Breast epithelium (tissue), 4 donors: Measurements from ENCODE around the gene SLC23A2. TPM values are rescaled to one million over a fixed set of nuclear protein-coding genes. Genes with fewer than 3 reads are reported as not detected.

ENCODE experiments used
- DNase-seq, 2 donors: peaks; one replicate each; pipeline ENCODE4 v3.0.0-alpha.2; 2019; ENCODE audit warnings: low spot score in 2 of 2
- H3K27ac ChIP-seq, 2 donors: fragments of 200-600 bp; sonication (generic) in 1 of 2; one replicate each; pipeline ENCODE4 v1.5.1; 2016 to 2019; ENCODE audit warnings: mild to moderate bottlenecking in 1 of 2
- H3K27me3 ChIP-seq, 2 donors: fragments of 200-600 bp; sonication (generic) in 1 of 2; one replicate each; pipeline versions ENCODE4 v1.5.1 to v1.6.0; 2017 to 2019; ENCODE audit warnings: control low read depth in 1 of 2, mild to moderate bottlenecking in 1 of 2
- H3K36me3 ChIP-seq: fragments of 200-600 bp; one replicate; pipeline ENCODE4 v1.5.1; 2019
- H3K4me1 ChIP-seq, 2 donors: fragments of 200-600 bp; sonication (generic); one replicate each; pipeline ENCODE4 v1.5.1; 2016 to 2019; ENCODE audit warnings: control low read depth in 1 of 2
- H3K4me3 ChIP-seq, 3 donors: fragments of 200-600 bp; sonication (generic); 1 replicate in 2 of 3; 2 replicates in 1 of 3; pipeline ENCODE4 v1.5.1; 2016 to 2019; ENCODE audit warnings: mild to moderate bottlenecking in 3 of 3, moderate library complexity in 2 of 3
- H3K9me3 ChIP-seq, 2 donors: fragments of 200-600 bp; sonication (generic) in 1 of 2; one replicate each; pipeline ENCODE4 v1.5.1; 2016 to 2019; ENCODE audit warnings: control low read depth in 1 of 2
- POLR2A ChIP-seq: fragments of 450-650 bp; IDR thresholded peaks from one replicate; pipeline ENCODE4 v1.6.1; 2016; ENCODE audit warnings: antibody characterized with exemption, mild to moderate bottlenecking, moderate library complexity
- POLR2AphosphoS5 ChIP-seq, 3 donors: sonication (generic); formaldehyde crosslinking; IDR thresholded peaks; one replicate each; pipeline ENCODE4 v1.6.1; 2017; ENCODE audit warnings: antibody characterized with exemption in 3 of 3
- intact Hi-C: fragments of 100-400 bp; cut with DNase I; formaldehyde crosslinking; loops from one replicate; pipeline ENCODE4 v1.15.1; 2023; ENCODE audit warnings: low total_unique reads
- total RNA-seq, 3 donors: library from RNA; depleted of rRNA; stranded (reverse); fragments of >200 nt; gene quantifications; one replicate each; pipeline ENCODE4 v1.1.0, GENCODE V29; 2016
- TF ChIP-seq, protein P1 (sequence below), 3 donors: fragments of 450-650 bp; IDR thresholded peaks; one replicate each; pipeline ENCODE4 v1.5.1; 2016 to 2017; ENCODE audit warnings: antibody characterized with exemption in 3 of 3, mild to moderate bottlenecking in 3 of 3, moderate library complexity in 3 of 3

The SLC23A2 gene
- total RNA-seq, 3 donors from 2014 or later, result 14.6 to 18.6 (median 15.4) TPM

DNA sequence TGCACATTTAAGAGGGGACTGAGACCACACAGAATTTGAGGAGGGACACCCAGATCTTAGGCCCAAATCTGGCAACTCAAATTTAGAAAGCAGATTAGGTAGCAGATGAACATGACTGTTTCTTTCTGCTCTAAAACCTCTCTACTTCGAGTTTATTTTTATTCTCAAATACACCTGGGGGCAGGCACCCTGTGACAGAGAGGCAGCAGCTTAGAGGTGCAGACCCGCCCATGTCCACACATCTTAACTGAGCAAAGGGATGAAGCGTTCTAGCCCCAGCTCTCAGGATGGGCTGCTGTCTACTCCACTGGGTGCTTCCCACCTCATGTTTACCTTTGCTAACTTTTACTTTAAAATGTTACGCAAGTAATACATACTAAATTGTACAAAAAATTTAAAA is 125.0 kb downstream of the SLC23A2 start:
- DNase-seq, result no peak
- H3K9me3 ChIP-seq, result no peaks in the 10 kb centered on the region
- peaks cover 8% of the 10 kb centered on the region for H3K36me3 ChIP-seq
- H3K27me3 ChIP-seq, result no peaks in the 10 kb centered on the region
- H3K27ac ChIP-seq, result no peak overlapping the region
- intact Hi-C loops, result no loop called here
- no peak for TF ChIP-seq POLR2AphosphoS5 (IDR thresholded peaks at IDR 0.05)
- TF ChIP-seq, protein P1, sequence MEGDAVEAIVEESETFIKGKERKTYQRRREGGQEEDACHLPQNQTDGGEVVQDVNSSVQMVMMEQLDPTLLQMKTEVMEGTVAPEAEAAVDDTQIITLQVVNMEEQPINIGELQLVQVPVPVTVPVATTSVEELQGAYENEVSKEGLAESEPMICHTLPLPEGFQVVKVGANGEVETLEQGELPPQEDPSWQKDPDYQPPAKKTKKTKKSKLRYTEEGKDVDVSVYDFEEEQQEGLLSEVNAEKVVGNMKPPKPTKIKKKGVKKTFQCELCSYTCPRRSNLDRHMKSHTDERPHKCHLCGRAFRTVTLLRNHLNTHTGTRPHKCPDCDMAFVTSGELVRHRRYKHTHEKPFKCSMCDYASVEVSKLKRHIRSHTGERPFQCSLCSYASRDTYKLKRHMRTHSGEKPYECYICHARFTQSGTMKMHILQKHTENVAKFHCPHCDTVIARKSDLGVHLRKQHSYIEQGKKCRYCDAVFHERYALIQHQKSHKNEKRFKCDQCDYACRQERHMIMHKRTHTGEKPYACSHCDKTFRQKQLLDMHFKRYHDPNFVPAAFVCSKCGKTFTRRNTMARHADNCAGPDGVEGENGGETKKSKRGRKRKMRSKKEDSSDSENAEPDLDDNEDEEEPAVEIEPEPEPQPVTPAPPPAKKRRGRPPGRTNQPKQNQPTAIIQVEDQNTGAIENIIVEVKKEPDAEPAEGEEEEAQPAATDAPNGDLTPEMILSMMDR (IDR thresholded peaks at IDR 0.05), result no peak
- TF ChIP-seq POLR2A, result no peak
- H3K4me1 ChIP-seq, result no peaks in the 10 kb centered on the region
- no peak overlapping the region for H3K4me3 ChIP-seq

DNA sequence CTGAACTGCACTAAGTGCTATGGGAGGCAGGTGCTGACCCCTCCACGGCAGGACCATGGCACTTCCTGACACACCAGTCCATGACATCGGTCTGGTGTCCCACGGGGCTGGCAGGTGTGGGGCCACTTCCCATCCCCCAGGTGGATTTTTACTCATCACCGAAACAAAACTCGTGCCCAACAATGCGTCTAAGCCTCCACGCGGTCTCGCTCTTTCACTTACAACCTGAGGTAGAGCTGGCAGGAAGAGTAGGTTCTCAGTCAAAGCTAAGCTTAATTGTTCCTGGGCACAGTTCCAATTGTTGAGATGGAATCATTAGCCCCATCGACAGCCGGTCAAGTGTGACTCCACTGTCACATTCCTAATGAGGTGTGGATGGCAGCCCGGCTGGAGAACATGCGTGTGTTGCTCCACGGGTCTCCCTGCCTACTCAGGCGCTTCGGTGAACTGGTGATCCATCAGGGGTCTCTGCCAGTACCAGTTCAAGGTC is 125.7 kb downstream of the SLC23A2 start:
- TF ChIP-seq POLR2A, result no peak
- no peak for TF ChIP-seq POLR2AphosphoS5 (IDR thresholded peaks at IDR 0.05)
- TF ChIP-seq, protein P1 (IDR thresholded peaks at IDR 0.05), result no peak
- DNase-seq, result no peak
- Histone ChIP-seq H3K9me3 (no peaks in the 10 kb centered on the region), H3K4me3 (no peak overlapping the region), H3K36me3 (peaks cover 8% of the 10 kb centered on the region), H3K4me1 (no peaks in the 10 kb centered on the region), H3K27ac (no peak overlapping the region), H3K27me3 (no peaks in the 10 kb centered on the region)
- intact Hi-C loops, result no loop called here

DNA sequence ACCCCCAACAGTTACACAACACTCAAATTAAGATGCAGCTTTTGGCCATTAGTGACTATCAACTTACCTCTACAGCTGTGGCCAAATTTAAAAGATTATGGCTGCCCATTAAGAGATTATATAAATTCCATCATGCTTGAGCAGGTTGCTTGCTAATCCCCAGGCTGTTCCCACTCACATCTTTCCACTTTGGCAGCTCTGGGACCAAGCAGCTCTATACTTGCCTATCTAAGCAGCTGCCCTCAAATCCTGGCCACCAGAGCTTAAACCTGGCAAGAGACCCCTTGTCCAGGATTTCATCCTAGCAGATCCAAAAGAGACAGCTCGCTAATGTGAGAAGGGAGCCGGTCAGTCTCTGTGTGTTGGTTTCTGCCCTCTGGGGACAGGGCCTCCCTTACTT is 127.9 kb downstream of the SLC23A2 start:
- TF ChIP-seq POLR2A (no peak), POLR2AphosphoS5 (IDR thresholded peaks at IDR 0.05) (no peak)
- TF ChIP-seq, protein P1 (IDR thresholded peaks at IDR 0.05), result no peak
- Histone ChIP-seq H3K27ac (no peak overlapping the region), H3K4me3 (no peak overlapping the region), H3K27me3 (no peaks in the 10 kb centered on the region), H3K36me3 (peaks cover 8% of the 10 kb centered on the region), H3K4me1 (no peaks in the 10 kb centered on the region), H3K9me3 (no peaks in the 10 kb centered on the region)
- intact Hi-C loops, result no loop called here
- no peak for DNase-seq

DNA sequence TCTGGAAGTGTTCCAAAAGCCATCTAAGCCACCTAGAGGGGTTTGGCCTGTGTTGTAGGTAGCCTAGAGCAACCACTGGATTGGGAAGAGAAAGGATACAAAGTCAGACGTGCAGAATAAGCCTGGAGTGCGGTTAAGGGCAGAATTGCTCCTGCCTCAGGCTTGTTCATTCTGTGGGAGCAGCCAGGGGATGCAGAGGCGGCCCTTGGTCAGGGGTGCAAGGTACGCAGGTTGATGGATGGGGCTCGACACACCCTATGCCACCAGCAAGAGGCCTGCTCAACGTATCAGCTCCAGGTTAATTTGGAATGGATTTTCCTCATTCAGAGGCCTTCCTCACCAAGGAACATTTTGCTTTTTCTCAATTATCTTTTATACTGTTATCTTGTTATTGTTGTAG is 129.8 kb downstream of the SLC23A2 start:
- no peak overlapping the region for H3K27ac ChIP-seq
- peaks cover 8% of the 10 kb centered on the region for H3K36me3 ChIP-seq
- no peaks in the 10 kb centered on the region for H3K27me3 ChIP-seq
- no peaks in the 10 kb centered on the region for H3K9me3 ChIP-seq
- intact Hi-C loops, result no loop called here
- no peak overlapping the region for H3K4me3 ChIP-seq
- no peaks in the 10 kb centered on the region for H3K4me1 ChIP-seq
- TF ChIP-seq, protein P1 (IDR thresholded peaks at IDR 0.05), result no peak
- TF ChIP-seq POLR2AphosphoS5 (IDR thresholded peaks at IDR 0.05) (no peak), POLR2A (no peak)
- no peak for DNase-seq

DNA sequence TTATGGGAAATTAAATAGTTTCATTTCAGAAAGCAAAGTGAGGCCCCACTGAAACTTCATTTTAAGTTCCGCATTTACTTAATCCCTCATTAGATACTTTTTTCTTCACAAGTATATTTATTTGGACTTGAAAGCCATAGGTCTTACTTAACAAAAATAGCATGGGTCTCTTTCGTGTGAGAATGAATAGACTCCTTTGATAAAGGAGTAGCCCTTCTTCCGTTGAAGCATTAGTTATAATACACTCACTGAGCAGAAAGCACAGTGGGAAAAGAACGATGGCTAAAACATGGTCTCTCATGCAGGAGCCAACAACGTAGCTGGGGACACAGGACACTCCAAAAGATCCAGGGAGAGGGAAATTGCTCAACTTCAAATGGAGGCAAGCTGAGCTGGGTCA is 130.4 kb downstream of the SLC23A2 start:
- Histone ChIP-seq H3K27ac (no peak overlapping the region), H3K4me1 (no peaks in the 10 kb centered on the region), H3K27me3 (no peaks in the 10 kb centered on the region), H3K36me3 (peaks cover 8% of the 10 kb centered on the region), H3K9me3 (no peaks in the 10 kb centered on the region), H3K4me3 (no peak overlapping the region)
- intact Hi-C loops, result no loop called here
- DNase-seq, result no peak
- TF ChIP-seq POLR2A, result no peak
- TF ChIP-seq, protein P1 (IDR thresholded peaks at IDR 0.05), result no peak
- no peak for TF ChIP-seq POLR2AphosphoS5 (IDR thresholded peaks at IDR 0.05)
